Ishikawa (cell line): ENCODE data around the gene RRAD.

ENCODE experiments used
- CEBPB ChIP-seq: IDR thresholded peaks from 2 replicates; pipeline ENCODE4 v1.6.1; 2012
- RAD21 ChIP-seq: IDR thresholded peaks from 2 replicates; pipeline ENCODE4 v1.6.1; 2012; ENCODE audit warnings: low read depth
- TAF1 ChIP-seq: IDR thresholded peaks from 2 replicates; pipeline ENCODE4 v1.6.1; 2012; ENCODE audit warnings: low read depth, mild to moderate bottlenecking
- YY1 ChIP-seq: IDR thresholded peaks from 2 replicates; pipeline ENCODE4 v1.6.1; 2012; ENCODE audit warnings: low read depth
- ZBTB7A ChIP-seq: IDR thresholded peaks from 2 replicates; pipeline ENCODE4 v1.6.1; 2012; ENCODE audit warnings: low read depth
- TF ChIP-seq, protein P1 (sequence below): IDR thresholded peaks from 2 replicates; pipeline ENCODE4 v1.6.1; 2012
- TF ChIP-seq, protein P2 (sequence below): IDR thresholded peaks from 2 replicates; pipeline ENCODE4 v1.6.1; 2012; ENCODE audit warnings: low read depth, mild to moderate bottlenecking
- TF ChIP-seq, protein P3 (sequence below): IDR thresholded peaks from 2 replicates; pipeline ENCODE4 v1.6.1; 2012

DNA sequence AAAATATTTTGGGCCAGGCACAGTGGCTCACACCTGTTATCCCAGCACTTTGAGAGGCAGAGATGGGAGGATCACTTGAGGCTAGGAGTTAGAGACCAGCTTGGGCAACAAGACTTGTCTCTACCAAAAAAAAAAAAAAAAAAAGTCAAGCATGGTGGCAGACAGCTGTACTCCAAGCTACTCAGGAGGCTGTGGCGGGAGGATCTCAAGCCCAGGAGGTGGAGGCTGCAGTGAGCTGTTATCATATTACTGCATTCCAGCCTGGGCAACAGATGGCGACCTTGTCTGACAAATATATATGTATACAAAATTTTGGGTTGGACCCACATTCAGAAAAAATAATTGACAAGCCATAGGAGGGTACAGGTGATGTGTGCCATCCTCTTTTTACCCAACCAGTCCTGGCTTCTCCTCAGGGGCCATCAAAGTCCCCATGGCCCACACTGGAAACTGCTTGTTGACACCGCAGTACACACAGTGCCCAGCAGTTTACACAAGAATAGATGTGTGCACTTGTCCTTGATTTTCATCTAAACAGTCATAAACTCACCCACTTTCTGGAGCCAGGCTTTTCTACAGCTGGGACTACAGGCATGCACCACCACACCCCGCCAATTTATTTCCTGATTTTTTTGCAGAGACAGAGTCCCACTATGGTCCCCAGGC, 11.7 kb upstream of the RRAD start:
- TF ChIP-seq, protein P1, sequence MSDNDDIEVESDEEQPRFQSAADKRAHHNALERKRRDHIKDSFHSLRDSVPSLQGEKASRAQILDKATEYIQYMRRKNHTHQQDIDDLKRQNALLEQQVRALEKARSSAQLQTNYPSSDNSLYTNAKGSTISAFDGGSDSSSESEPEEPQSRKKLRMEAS: no peak
- no peak for TF ChIP-seq ZBTB7A
- TF ChIP-seq TAF1: no peak
- TF ChIP-seq RAD21: no peak
- TF ChIP-seq CEBPB: no peak
- TF ChIP-seq YY1: no peak
- TF ChIP-seq, protein P2, sequence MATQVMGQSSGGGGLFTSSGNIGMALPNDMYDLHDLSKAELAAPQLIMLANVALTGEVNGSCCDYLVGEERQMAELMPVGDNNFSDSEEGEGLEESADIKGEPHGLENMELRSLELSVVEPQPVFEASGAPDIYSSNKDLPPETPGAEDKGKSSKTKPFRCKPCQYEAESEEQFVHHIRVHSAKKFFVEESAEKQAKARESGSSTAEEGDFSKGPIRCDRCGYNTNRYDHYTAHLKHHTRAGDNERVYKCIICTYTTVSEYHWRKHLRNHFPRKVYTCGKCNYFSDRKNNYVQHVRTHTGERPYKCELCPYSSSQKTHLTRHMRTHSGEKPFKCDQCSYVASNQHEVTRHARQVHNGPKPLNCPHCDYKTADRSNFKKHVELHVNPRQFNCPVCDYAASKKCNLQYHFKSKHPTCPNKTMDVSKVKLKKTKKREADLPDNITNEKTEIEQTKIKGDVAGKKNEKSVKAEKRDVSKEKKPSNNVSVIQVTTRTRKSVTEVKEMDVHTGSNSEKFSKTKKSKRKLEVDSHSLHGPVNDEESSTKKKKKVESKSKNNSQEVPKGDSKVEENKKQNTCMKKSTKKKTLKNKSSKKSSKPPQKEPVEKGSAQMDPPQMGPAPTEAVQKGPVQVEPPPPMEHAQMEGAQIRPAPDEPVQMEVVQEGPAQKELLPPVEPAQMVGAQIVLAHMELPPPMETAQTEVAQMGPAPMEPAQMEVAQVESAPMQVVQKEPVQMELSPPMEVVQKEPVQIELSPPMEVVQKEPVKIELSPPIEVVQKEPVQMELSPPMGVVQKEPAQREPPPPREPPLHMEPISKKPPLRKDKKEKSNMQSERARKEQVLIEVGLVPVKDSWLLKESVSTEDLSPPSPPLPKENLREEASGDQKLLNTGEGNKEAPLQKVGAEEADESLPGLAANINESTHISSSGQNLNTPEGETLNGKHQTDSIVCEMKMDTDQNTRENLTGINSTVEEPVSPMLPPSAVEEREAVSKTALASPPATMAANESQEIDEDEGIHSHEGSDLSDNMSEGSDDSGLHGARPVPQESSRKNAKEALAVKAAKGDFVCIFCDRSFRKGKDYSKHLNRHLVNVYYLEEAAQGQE: no peak
- TF ChIP-seq, protein P3, sequence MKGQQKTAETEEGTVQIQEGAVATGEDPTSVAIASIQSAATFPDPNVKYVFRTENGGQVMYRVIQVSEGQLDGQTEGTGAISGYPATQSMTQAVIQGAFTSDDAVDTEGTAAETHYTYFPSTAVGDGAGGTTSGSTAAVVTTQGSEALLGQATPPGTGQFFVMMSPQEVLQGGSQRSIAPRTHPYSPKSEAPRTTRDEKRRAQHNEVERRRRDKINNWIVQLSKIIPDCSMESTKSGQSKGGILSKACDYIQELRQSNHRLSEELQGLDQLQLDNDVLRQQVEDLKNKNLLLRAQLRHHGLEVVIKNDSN: no peak
